Activated CD4-positive, alpha-beta T cell treated with anti-CD3 and anti-CD28 coated beads for 36 hours (primary cell): ENCODE measurements around the gene STRA6. TPM values are rescaled to one million over a fixed set of nuclear protein-coding genes. Genes with fewer than 3 reads are reported as not detected.

ENCODE experiments used
- ATAC-seq: fragments of 200-7000 bp; cut with Tn5 transposase; one replicate; pipeline ENCODE4 v1.10.0; 2021; ENCODE audit warnings: mild to moderate bottlenecking, moderate library complexity
- CTCF ChIA-PET: fragments of 350-600 bp; sonication (Branson Sonifier 250); formaldehyde crosslinking; loops from one replicate; lab custom pipeline; 2021; ENCODE audit warnings: antibody characterized with exemption; lab: Charles Lee
- POLR2A ChIA-PET: fragments of 350-600 bp; sonication (Branson Sonifier 250); formaldehyde crosslinking; loops from one replicate; lab custom pipeline; 2021; ENCODE audit warnings: antibody characterized with exemption, inconsistent platforms; lab: Charles Lee
- DNase-seq: peaks from one replicate; pipeline ENCODE4 v3.0.0-alpha.2; 2020
- H3K27ac Mint-ChIP-seq: one replicate; pipeline ENCODE4 v1.8.0; 2021; ENCODE audit warnings: mixed read lengths
- H3K27me3 Mint-ChIP-seq: one replicate; pipeline ENCODE4 v1.8.0; 2021; ENCODE audit warnings: mixed read lengths
- H3K36me3 Mint-ChIP-seq: one replicate; pipeline ENCODE4 v1.8.0; 2021; ENCODE audit warnings: low read depth, mixed read lengths
- H3K4me1 Mint-ChIP-seq: one replicate; pipeline ENCODE4 v1.8.0; 2021; ENCODE audit warnings: mixed read lengths
- H3K4me3 Mint-ChIP-seq: one replicate; pipeline ENCODE4 v1.8.0; 2021; ENCODE audit warnings: mild to moderate bottlenecking, moderate library complexity, mixed read lengths
- H3K9me3 Mint-ChIP-seq: one replicate; pipeline ENCODE4 v1.8.0; 2021; ENCODE audit warnings: low read depth, mixed read lengths
- intact Hi-C, 2 experiments: fragments of 100-400 bp; cut with DNase I in 1 of 2; cut with micrococcal nuclease in 1 of 2; formaldehyde crosslinking; loops; one replicate each; pipeline versions ENCODE4 v1.14.2 to v1.15.1; 2022 to 2024; cut with DNase I, micrococcal nuclease
- total RNA-seq, 2 experiments: library from RNA; stranded (reverse); gene quantifications; one replicate each; pipeline ENCODE4 v1.2.3, GENCODE V29; 2021

STRA6 gene
- total RNA-seq, 2 experiments from 2014 or later = not detected

DNA sequence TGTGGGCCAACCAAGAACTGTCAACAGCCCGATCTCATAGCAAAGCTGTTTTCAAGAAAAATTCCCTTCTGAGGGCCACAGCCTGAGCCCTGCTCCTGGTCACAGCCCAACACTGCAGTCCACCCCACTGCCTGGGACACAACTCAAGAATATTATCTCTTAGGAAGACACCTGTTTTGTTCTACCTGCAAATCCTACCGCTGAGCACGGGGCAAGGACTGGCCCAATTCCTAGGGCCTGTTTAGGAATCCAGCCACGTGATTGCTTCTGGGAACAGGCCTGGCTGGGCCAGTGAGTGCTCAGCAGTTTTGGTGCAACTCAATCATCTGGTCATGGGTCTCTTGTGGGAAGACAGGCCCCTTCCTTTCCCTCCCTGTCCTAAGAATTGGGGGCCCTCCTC is 63.9 kb downstream of the STRA6 start:
- peaks cover 20% of the 10 kb centered on the region for H3K4me1 Mint-ChIP-seq
- no peaks in the 10 kb centered on the region for H3K9me3 Mint-ChIP-seq
- intact Hi-C loops = no loop called here
- CTCF ChIA-PET = no interaction called here
- ATAC-seq (no peak), DNase-seq (no peak)
- no peaks in the 10 kb centered on the region for H3K36me3 Mint-ChIP-seq
- H3K27ac Mint-ChIP-seq = no peak overlapping the region
- H3K4me3 Mint-ChIP-seq = no peak overlapping the region
- POLR2A ChIA-PET = no interaction called here
- peaks cover 53% of the 10 kb centered on the region for H3K27me3 Mint-ChIP-seq

DNA sequence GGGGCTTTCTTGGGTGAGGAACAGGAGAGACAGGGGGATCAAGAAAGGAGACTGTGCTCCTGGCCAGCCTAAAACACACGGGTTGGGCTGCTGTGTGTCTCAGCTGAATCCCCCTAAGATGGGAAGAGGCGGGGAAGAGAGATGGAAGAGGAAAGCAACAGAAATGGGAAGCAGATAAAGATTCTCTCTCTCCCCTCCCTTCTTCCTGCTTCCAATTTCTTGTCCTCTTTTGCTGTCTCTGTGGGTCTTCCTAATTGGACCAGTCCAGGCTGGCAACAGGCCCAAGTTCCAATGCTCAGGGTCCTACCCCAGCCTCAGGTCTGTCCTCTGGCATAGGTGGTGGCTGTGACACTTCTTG is 65.1 kb downstream of the STRA6 start:
- H3K4me1 Mint-ChIP-seq = peaks cover 20% of the 10 kb centered on the region
- ChIA-PET POLR2A (no interaction called here), CTCF (interaction anchor here (0.8 kb wide), 1 partner anchor 170 kb away, joined by 3 read pairs; no protein-coding TSS in a partner anchor)
- H3K9me3 Mint-ChIP-seq = no peaks in the 10 kb centered on the region
- H3K4me3 Mint-ChIP-seq = no peak overlapping the region
- H3K27ac Mint-ChIP-seq = no peak overlapping the region
- H3K36me3 Mint-ChIP-seq = no peaks in the 10 kb centered on the region
- ATAC-seq (no peak), DNase-seq (no peak)
- H3K27me3 Mint-ChIP-seq = peaks cover 60% of the 10 kb centered on the region
- intact Hi-C loops = no loop called here

DNA sequence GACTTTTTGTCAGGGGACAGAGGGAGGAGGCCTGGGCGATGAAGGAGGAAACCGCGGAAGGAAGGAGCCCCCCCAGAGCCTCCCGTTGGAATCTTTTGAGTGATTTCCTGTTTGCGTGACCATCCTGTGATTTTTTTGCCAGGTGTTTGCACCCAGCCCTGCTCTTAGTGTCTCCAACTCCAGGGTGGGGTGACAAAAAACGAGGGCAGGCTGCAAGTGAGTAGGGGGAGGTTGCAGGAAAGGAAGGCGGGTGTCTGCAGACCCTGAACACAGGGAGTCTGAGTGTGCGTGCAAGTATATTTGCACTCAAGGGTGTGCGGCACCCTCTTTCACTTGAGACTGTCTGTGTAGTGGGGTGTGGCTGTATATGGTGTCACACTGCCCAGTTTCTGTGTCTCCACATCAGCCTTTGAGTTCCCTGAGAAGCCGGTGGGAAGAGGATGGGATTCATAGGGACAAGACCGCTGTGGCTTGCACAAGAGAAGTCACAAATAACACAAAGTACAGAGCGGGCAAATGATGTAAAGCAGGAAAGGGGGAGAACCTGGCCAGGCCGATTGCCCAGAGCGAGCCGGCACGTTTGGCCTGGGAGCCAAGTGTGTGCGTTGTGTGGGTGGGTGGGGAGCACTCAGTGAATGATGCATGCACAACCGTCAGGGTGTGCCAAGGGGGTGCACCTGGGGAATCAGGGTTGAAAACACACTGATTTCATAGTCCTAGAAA is 65.6 kb downstream of the STRA6 start:
- Mint-ChIP-seq H3K27ac (no peak overlapping the region), H3K4me3 (peak overlapping the region; percentile 47), H3K36me3 (no peaks in the 10 kb centered on the region), H3K4me1 (peaks cover 22% of the 10 kb centered on the region), H3K9me3 (no peaks in the 10 kb centered on the region), H3K27me3 (peaks cover 63% of the 10 kb centered on the region)
- intact Hi-C loops = no loop called here
- DNase-seq (no peak), ATAC-seq (no peak)
- ChIA-PET POLR2A (no interaction called here), CTCF (no interaction called here)

DNA sequence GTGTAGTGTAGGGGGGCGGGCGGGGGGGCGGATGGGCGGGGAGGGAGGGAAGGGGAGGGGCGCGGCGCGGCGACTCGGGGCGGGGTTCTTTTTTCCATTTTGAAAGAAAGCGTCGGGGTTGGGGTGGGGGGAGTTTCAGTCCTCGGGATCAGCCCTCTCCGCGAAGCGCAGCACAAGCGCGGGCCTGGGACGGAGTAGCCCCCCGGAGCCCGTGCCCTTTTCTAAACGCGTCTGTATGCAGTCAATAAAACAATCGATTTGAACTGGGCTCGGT is 66.1 kb downstream of the STRA6 start:
- Mint-ChIP-seq H3K9me3 (no peaks in the 10 kb centered on the region), H3K4me3 (peak overlapping the region; percentile 47), H3K27ac (no peak overlapping the region), H3K4me1 (peaks cover 22% of the 10 kb centered on the region), H3K36me3 (no peaks in the 10 kb centered on the region), H3K27me3 (peaks cover 66% of the 10 kb centered on the region)
- no peak for ATAC-seq
- CTCF ChIA-PET = no interaction called here
- intact Hi-C loops = no loop called here
- POLR2A ChIA-PET = no interaction called here
- DNase-seq = no peak

DNA sequence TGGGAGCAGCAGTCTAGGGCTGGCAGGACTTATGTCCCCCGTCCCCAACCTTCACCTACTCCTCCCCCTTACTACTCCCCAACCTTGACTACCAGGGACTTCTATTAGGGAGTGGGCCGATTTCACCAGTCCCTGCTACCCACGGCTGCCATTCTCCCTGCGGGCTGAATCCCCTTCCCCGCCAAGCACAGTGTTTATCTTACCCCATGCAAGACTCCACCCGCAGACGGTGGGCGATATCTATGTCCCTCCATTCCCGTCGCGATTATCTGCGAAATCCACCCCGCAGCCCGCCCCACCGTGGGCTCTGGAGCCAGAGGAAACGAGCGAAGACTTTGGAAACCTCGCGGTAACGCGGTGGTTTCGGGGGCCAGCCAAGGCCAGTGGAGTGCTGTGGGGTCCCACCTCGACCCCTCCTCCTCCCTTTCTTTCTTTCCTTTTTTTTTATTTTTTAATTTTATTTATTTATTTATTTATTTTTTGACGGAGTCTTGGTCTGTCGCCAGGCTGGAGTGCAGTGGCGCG is 67.5 kb downstream of the STRA6 start:
- H3K9me3 Mint-ChIP-seq = no peaks in the 10 kb centered on the region
- ATAC-seq (no peak), DNase-seq (no peak)
- H3K4me3 Mint-ChIP-seq = peak overlapping the region; percentile 23
- H3K36me3 Mint-ChIP-seq = no peaks in the 10 kb centered on the region
- peaks cover 74% of the 10 kb centered on the region for H3K27me3 Mint-ChIP-seq
- ChIA-PET POLR2A (no interaction called here), CTCF (interaction anchor here (0.6 to 0.7 kb wide), 2 partner anchors 147 to 163 kb away, joined by 3 read pairs; no protein-coding TSS in a partner anchor)
- no peak overlapping the region for H3K27ac Mint-ChIP-seq
- H3K4me1 Mint-ChIP-seq = peaks cover 22% of the 10 kb centered on the region
- intact Hi-C loops = no loop called here

DNA sequence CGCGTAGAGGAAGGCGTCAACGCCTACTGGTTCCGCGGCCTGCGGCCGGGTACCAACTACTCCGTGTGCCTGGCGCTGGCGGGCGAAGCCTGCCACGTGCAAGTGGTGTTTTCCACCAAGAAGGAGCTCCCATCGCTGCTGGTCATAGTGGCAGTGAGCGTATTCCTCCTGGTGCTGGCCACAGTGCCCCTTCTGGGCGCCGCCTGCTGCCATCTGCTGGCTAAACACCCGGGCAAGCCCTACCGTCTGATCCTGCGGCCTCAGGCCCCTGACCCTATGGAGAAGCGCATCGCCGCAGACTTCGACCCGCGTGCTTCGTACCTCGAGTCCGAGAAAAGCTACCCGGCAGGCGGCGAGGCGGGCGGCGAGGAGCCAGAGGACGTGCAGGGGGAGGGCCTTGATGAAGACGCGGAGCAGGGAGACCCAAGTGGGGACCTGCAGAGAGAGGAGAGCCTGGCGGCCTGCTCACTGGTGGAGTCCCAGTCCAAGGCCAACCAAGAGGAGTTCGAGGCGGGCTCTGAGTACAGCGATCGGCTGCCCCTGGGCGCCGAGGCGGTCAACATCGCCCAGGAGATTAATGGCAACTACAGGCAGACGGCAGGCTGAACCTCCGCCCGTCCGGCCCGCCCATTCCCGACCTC is 68.1 kb downstream of the STRA6 start:
- Mint-ChIP-seq H3K9me3 (no peaks in the 10 kb centered on the region), H3K27ac (no peak overlapping the region), H3K4me1 (peaks cover 26% of the 10 kb centered on the region), H3K4me3 (no peak overlapping the region), H3K36me3 (no peaks in the 10 kb centered on the region), H3K27me3 (peaks cover 76% of the 10 kb centered on the region)
- CTCF ChIA-PET = interaction anchor here (0.7 to 1.0 kb wide), 4 partner anchors 148 to 407 kb away, joined by 3 to 4 read pairs (median 3); no protein-coding TSS in a partner anchor
- peak; percentile 59 for DNase-seq
- POLR2A ChIA-PET = interaction anchor here (0.6 kb wide), 1 partner anchor 17 kb away, joined by 6 read pairs; no protein-coding TSS in a partner anchor
- peak; percentile 17 for ATAC-seq
- intact Hi-C loops = no loop called here

DNA sequence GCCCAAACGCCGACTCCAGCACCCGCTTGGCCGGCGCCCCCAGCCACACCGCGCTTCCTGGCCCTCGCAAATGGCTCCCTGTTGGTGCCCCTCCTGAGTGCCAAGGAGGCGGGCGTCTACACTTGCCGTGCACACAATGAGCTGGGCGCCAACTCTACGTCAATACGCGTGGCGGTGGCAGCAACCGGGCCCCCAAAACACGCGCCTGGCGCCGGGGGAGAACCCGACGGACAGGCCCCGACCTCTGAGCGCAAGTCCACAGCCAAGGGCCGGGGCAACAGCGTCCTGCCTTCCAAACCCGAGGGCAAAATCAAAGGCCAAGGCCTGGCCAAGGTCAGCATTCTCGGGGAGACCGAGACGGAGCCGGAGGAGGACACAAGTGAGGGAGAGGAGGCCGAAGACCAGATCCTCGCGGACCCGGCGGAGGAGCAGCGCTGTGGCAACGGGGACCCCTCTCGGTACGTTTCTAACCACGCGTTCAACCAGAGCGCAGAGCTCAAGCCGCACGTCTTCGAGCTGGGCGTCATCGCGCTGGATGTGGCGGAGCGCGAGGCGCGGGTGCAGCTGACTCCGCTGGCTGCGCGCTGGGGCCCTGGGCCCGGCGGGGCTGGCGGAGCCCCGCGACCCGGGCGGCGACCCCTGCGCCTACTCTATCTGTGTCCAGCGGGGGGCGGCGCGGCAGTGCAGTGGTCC is 68.7 kb downstream of the STRA6 start:
- POLR2A ChIA-PET = interaction anchor here (0.6 kb wide), 1 partner anchor 18 kb away, joined by 6 read pairs; no protein-coding TSS in a partner anchor
- ATAC-seq (no peak), DNase-seq (no peak)
- CTCF ChIA-PET = interaction anchor here (0.7 to 1.0 kb wide), 3 partner anchors 161 to 406 kb away, joined by 3 to 4 read pairs (median 3); no protein-coding TSS in a partner anchor
- no peak overlapping the region for H3K4me3 Mint-ChIP-seq
- intact Hi-C loops = no loop called here
- no peaks in the 10 kb centered on the region for H3K36me3 Mint-ChIP-seq
- peaks cover 31% of the 10 kb centered on the region for H3K4me1 Mint-ChIP-seq
- no peaks in the 10 kb centered on the region for H3K9me3 Mint-ChIP-seq
- H3K27me3 Mint-ChIP-seq = peaks cover 79% of the 10 kb centered on the region
- H3K27ac Mint-ChIP-seq = no peak overlapping the region

DNA sequence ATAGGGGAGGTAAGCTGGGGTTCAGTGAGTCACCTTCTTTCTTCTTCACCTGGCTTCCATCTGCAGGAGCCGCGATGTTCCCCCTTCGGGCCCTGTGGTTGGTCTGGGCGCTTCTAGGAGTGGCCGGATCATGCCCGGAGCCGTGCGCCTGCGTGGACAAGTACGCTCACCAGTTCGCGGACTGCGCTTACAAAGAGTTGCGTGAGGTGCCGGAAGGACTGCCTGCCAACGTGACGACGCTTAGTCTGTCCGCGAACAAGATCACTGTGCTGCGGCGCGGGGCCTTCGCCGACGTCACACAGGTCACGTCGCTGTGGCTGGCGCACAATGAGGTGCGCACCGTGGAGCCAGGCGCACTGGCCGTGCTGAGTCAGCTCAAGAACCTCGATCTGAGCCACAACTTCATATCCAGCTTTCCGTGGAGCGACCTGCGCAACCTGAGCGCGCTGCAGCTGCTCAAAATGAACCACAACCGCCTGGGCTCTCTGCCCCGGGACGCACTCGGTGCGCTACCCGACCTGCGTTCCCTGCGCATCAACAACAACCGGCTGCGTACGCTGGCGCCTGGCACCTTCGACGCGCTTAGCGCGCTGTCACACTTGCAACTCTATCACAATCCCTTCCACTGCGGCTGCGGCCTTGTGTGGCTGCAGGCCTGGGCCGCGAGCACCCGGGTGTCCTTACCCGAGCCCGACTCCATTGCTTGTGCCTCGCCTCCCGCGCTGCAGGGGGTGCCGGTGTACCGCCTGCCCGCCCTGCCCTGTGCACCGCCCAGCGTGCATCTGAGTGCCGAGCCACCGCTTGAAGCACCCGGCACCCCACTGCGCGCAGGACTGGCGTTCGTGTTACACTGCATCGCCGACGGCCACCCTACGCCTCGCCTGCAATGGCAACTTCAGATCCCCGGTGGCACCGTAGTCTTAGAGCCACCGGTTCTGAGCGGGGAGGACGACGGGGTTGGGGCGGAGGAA is 69.6 kb downstream of the STRA6 start:
- POLR2A ChIA-PET = no interaction called here
- Mint-ChIP-seq H3K36me3 (no peaks in the 10 kb centered on the region), H3K27ac (no peak overlapping the region), H3K27me3 (peaks cover 78% of the 10 kb centered on the region), H3K9me3 (no peaks in the 10 kb centered on the region), H3K4me1 (peaks cover 36% of the 10 kb centered on the region), H3K4me3 (no peak overlapping the region)
- CTCF ChIA-PET = interaction anchor here (1.3 kb wide), 1 partner anchor 186 kb away, joined by 3 read pairs; no protein-coding TSS in a partner anchor
- ATAC-seq = peak; percentile 49
- DNase-seq = peak; percentile 59
- intact Hi-C loops = no loop called here

DNA sequence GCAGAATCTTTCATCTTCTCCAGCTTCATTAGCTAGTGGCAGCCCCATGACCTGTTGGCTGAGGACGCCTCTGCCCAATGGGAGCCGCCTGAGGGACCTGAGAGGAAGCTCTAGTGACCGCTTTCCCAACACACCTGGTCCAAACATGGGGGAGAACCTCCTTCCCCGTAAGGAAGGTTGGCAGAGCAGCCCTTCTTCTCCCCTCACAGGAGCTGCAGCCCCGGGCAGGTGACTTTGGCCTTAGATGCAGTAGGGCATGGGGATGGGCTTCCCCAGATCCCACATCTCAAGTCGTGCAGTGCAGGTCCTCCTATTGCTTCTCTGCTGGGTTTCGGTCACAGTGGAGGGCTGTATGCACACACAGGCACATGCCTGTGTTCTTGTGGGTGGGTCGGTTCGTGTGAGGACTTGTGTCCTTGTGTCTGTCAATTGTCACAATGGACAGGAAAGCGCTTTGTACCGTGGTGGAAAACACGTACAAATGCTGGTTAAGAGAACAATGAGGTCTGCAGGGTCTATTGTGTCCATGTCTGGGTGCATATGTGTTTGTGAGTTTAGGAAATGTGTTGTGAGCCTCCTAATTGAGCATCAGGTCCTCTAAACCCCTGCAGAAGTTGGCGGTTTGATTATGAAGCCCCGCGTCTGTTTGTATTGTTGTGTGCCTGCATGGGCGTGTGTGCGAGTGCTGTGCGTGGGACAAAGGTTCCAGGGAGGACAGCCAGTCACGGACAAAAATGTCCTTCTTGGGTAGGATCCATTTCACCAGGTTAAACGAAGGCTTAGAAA is 70.8 kb downstream of the STRA6 start:
- no peak overlapping the region for H3K27ac Mint-ChIP-seq
- CTCF ChIA-PET = interaction anchor here (0.5 to 1.3 kb wide), 2 partner anchors 55 to 187 kb away, joined by 3 read pairs; no protein-coding TSS in a partner anchor

More for the DNA sequence above, 70.8 kb downstream of the STRA6 start:
- H3K27me3 Mint-ChIP-seq = peaks cover 75% of the 10 kb centered on the region
- peaks cover 35% of the 10 kb centered on the region for H3K4me1 Mint-ChIP-seq
- intact Hi-C loops = no loop called here
- no peaks in the 10 kb centered on the region for H3K9me3 Mint-ChIP-seq
- POLR2A ChIA-PET = no interaction called here
- peak overlapping the region; percentile 21 for H3K4me3 Mint-ChIP-seq
- no peaks in the 10 kb centered on the region for H3K36me3 Mint-ChIP-seq
- no peak for ATAC-seq
- DNase-seq = no peak
